MM.1S (cell line): ENCODE data around the gene TEX28.

Source experiments
- EZH2 ChIP-seq: fragments of 300-600 bp; sonication (generic); optimal IDR thresholded peaks from 2 replicates; pipeline ENCODE3; 2017; ENCODE audit warnings: low read depth, mild to moderate bottlenecking, antibody characterized with exemption, low read length, mixed read lengths
- TF ChIP-seq, protein P1 (sequence below): fragments of 300-600 bp; sonication (generic); IDR thresholded peaks from 2 replicates; pipeline ENCODE4 v1.5.1; 2016; ENCODE audit warnings: antibody characterized with exemption, low read length, mixed read lengths

GRCh38 chrX:154308108-154308946 is 13.4 kb upstream of the TEX28 start:
- TF ChIP-seq, protein P1, sequence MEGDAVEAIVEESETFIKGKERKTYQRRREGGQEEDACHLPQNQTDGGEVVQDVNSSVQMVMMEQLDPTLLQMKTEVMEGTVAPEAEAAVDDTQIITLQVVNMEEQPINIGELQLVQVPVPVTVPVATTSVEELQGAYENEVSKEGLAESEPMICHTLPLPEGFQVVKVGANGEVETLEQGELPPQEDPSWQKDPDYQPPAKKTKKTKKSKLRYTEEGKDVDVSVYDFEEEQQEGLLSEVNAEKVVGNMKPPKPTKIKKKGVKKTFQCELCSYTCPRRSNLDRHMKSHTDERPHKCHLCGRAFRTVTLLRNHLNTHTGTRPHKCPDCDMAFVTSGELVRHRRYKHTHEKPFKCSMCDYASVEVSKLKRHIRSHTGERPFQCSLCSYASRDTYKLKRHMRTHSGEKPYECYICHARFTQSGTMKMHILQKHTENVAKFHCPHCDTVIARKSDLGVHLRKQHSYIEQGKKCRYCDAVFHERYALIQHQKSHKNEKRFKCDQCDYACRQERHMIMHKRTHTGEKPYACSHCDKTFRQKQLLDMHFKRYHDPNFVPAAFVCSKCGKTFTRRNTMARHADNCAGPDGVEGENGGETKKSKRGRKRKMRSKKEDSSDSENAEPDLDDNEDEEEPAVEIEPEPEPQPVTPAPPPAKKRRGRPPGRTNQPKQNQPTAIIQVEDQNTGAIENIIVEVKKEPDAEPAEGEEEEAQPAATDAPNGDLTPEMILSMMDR, result peak; percentile 68
- no peak for TF ChIP-seq EZH2
